DOHH2 (cell line): ENCODE results near the gene NFKB2.

Experiments
- H3F3A ChIP-seq: fragments of 200-600 bp; sonication (generic), shearing (Covaris generic); 2 replicates; pipeline ENCODE4 v1.6.0; 2016; ENCODE audit warnings: antibody characterized with exemption, mild to moderate bottlenecking; ENCODE audit not compliant: control insufficient read depth, insufficient read depth
- H3K27ac ChIP-seq: fragments of 200-600 bp; sonication (generic); 2 replicates; pipeline ENCODE4 v1.5.1; 2014; ENCODE audit warnings: low read depth, mild to moderate bottlenecking, low read length, moderate library complexity
- H3K27me3 ChIP-seq: fragments of 200-600 bp; sonication (generic); 2 replicates; pipeline ENCODE4 v1.6.1; 2014; ENCODE audit warnings: mild to moderate bottlenecking, low read length, mixed read lengths; ENCODE audit not compliant: control insufficient read depth
- H3K36me3 ChIP-seq: fragments of 200-600 bp; sonication (generic); 2 replicates; pipeline ENCODE4 v1.6.1; 2014; ENCODE audit warnings: mild to moderate bottlenecking, low read length, moderate library complexity, mixed read lengths; ENCODE audit not compliant: control insufficient read depth
- H3K4me1 ChIP-seq: fragments of 200-600 bp; sonication (generic); 2 replicates; pipeline ENCODE4 v1.6.1; 2014; ENCODE audit warnings: mild to moderate bottlenecking, low read length, mixed read lengths; ENCODE audit not compliant: control insufficient read depth
- H3K4me2 ChIP-seq: fragments of 200-600 bp; sonication (generic); 2 replicates; pipeline ENCODE4 v1.6.0; 2014; ENCODE audit warnings: mild to moderate bottlenecking, low read length, moderate library complexity
- H3K4me3 ChIP-seq: fragments of 200-600 bp; sonication (generic); 2 replicates; pipeline ENCODE4 v1.5.1; 2014; ENCODE audit warnings: mild to moderate bottlenecking, low read length, mixed read lengths
- H3K79me2 ChIP-seq: fragments of 200-600 bp; sonication (generic); 2 replicates; pipeline ENCODE4 v1.6.1; 2014; ENCODE audit warnings: mild to moderate bottlenecking, low read length, mixed read lengths; ENCODE audit not compliant: control insufficient read depth
- H3K9me2 ChIP-seq: fragments of 200-600 bp; sonication (generic); replicated peaks from 2 replicates; pipeline ENCODE4 v1.6.1; 2014; ENCODE audit warnings: mild to moderate bottlenecking, low read length, mixed read lengths; ENCODE audit not compliant: control insufficient read depth
- H3K9me3 ChIP-seq: fragments of 200-600 bp; sonication (generic); 2 replicates; pipeline ENCODE4 v1.6.1; 2014; ENCODE audit warnings: antibody characterized with exemption, low read length, mixed read lengths; ENCODE audit not compliant: control insufficient read depth, insufficient read depth
- H4K20me1 ChIP-seq: fragments of 200-600 bp; sonication (generic); 2 replicates; pipeline ENCODE4 v1.6.0; 2014; ENCODE audit warnings: low read depth, mild to moderate bottlenecking, antibody characterized with exemption, low read length, moderate library complexity; ENCODE audit not compliant: control insufficient read depth, insufficient read depth
- CTCF ChIP-seq: fragments of 200-600 bp; sonication (generic); IDR thresholded peaks from one replicate; pipeline ENCODE4 v1.5.1; 2014; ENCODE audit warnings: antibody characterized with exemption, mild to moderate bottlenecking, low read depth, low read length; ENCODE audit not compliant: poor library complexity, severe bottlenecking
- EZH2phosphoT487 ChIP-seq: fragments of 200-600 bp; sonication (generic); IDR thresholded peaks from 2 replicates; pipeline ENCODE4 v1.6.1; 2017; ENCODE audit warnings: borderline replicate concordance, mild to moderate bottlenecking, antibody characterized with exemption, low read length, moderate library complexity, mixed read lengths

NFKB2 gene

GRCh38 chr10:102397222-102398171 lies 2.0 kb downstream of the NFKB2 start:
- H3K9me2 ChIP-seq, result no peaks in the 10 kb centered on the region
- H3K9me3 ChIP-seq, result no peaks in the 10 kb centered on the region
- peaks cover 11% of the 10 kb centered on the region; the same call in 1 of the 2 replicates for H3K36me3 ChIP-seq
- peaks cover 6% of the 10 kb centered on the region for H3K27me3 ChIP-seq
- H3K79me2 ChIP-seq, result peaks cover 6% of the 10 kb centered on the region; the same call in 1 of the 2 replicates
- no peak overlapping the region for H3K27ac ChIP-seq
- no peak overlapping the region for H3K4me2 ChIP-seq
- H4K20me1 ChIP-seq, result no peaks in the 10 kb centered on the region
- TF ChIP-seq CTCF, result no peak
- no peak for TF ChIP-seq EZH2phosphoT487
- peaks cover 27% of the 10 kb centered on the region for H3K4me1 ChIP-seq
- H3K4me3 ChIP-seq, result no peak overlapping the region
- 0 out of 2 replicates have a peak, but pooled peaks cover 2% of the 10 kb centered on the region for H3F3A ChIP-seq

GRCh38 chr10:102398172-102399020 lies 2.9 kb downstream of the NFKB2 start:
- no peak overlapping the region for H3K27ac ChIP-seq
- H3F3A ChIP-seq, result 0 out of 2 replicates have a peak, but pooled peaks cover 2% of the 10 kb centered on the region
- no peaks in the 10 kb centered on the region for H3K27me3 ChIP-seq
- TF ChIP-seq CTCF (no peak), EZH2phosphoT487 (no peak)
- peak overlapping the region; percentile 83; the same call in 1 of the 2 replicates for H3K4me2 ChIP-seq
- H3K36me3 ChIP-seq, result peaks cover 11% of the 10 kb centered on the region; the same call in 1 of the 2 replicates
- no peaks in the 10 kb centered on the region for H4K20me1 ChIP-seq
- H3K79me2 ChIP-seq, result peaks cover 6% of the 10 kb centered on the region; the same call in 1 of the 2 replicates
- no peaks in the 10 kb centered on the region for H3K9me3 ChIP-seq
- H3K4me3 ChIP-seq, result peak overlapping the region; percentile 76
- no peaks in the 10 kb centered on the region for H3K9me2 ChIP-seq
- H3K4me1 ChIP-seq, result peaks cover 26% of the 10 kb centered on the region

- Histone ChIP-seq H3K9me2 (no peaks in the 10 kb centered on the region), H3K4me1 (peaks cover 28% of the 10 kb centered on the region), H3K9me3 (no peaks in the 10 kb centered on the region), H3K79me2 (peaks cover 6% of the 10 kb centered on the region; the same call in 1 of the 2 replicates), H3F3A (0 out of 2 replicates have a peak, but pooled peaks cover 2% of the 10 kb centered on the region), H3K4me3 (peak overlapping the region; percentile 76), H3K27ac (no peak overlapping the region), H3K27me3 (no peaks in the 10 kb centered on the region), H3K36me3 (peaks cover 11% of the 10 kb centered on the region; the same call in 1 of the 2 replicates), H4K20me1 (0 out of 2 replicates have a peak, but pooled peaks cover 1% of the 10 kb centered on the region), H3K4me2 (peak overlapping the region; percentile 83)
- TF ChIP-seq CTCF, result peak; percentile 97
- TF ChIP-seq EZH2phosphoT487, result no peak
Measured at GRCh38 chr10:102399217-102400021, 3.9 kb downstream of the NFKB2 start.
